K562 (cell line): ENCODE measurements around the gene TDRD3. TPM values are rescaled to one million over a fixed set of nuclear protein-coding genes. Genes with fewer than 3 reads are reported as not detected.

Experiments
- ATAC-seq: fragments of 200-7000 bp; cut with Tn5 transposase; 3 replicates; pipeline ENCODE4 v1.9.1; 2020; ENCODE audit warnings: moderate library complexity
- BruUV-seq: library from RNA; stranded (reverse); fragments of 400-500 nt; replicated peaks from 2 replicates; lab custom pipeline; 2021; lab: Mats Ljungman, UMichigan
- CTCF ChIA-PET: fragments of 300-600 bp; formaldehyde crosslinking; extraction: SDS; loops from one replicate; lab custom pipeline; 2021; ENCODE audit warnings: low intra/inter-chr PET ratio; lab: Yijun Ruan, JAX
- POLR2A ChIA-PET: fragments of 300-600, 350-650 bp; sonication (Branson Sonifier 250); formaldehyde crosslinking; extraction: SDS; loops from one replicate; lab custom pipeline; 2021; ENCODE audit warnings: antibody characterized with exemption, inconsistent platforms; lab: Yijun Ruan, JAX
- DNase-seq, 4 experiments: peaks; one replicate each; pipeline versions ENCODE4 v3.0.0 to v3.0.0-alpha.2; 2011 to 2018; ENCODE audit warnings: low spot score in 3 of 4, mixed read lengths in 3 of 4; ENCODE audit errors: extremely low read depth in 1 of 4
- FAIRE-seq: peaks from 2 replicates; lab custom pipeline; 2011; peaks lifted over from hg19 to GRCh38; lab: Jason Lieb, UNC
- H2AFZ ChIP-seq: 2 replicates; pipeline ENCODE4 v1.6.0; 2011; ENCODE audit warnings: low read depth, low read length, control low read depth, inconsistent platforms
- H3K27ac ChIP-seq: fragments of 200-600 bp; 3 replicates; pipeline ENCODE4 v1.8.0; 2011; ENCODE audit warnings: low read depth, mild to moderate bottlenecking, control low read depth, inconsistent platforms, low read length, moderate library complexity, mixed read lengths; ENCODE audit errors: extremely low read depth
- H3K27me3 ChIP-seq, 2 experiments: fragments of 300-600 bp in 1 of 2; 2 replicates in 1 of 2; 3 replicates in 1 of 2; pipeline versions ENCODE4 v1.6.0 to v1.8.0; 2011; ENCODE audit warnings: inconsistent platforms in 2 of 2, low read length in 2 of 2, mild to moderate bottlenecking in 1 of 2, mixed read lengths in 1 of 2, moderate library complexity in 1 of 2; ENCODE audit not compliant: control insufficient read depth in 2 of 2, insufficient read depth in 2 of 2
- H3K36me3 ChIP-seq: fragments of 300-600 bp; 3 replicates; pipeline ENCODE4 v1.8.0; 2011; ENCODE audit warnings: mild to moderate bottlenecking, low read length, inconsistent platforms; ENCODE audit not compliant: control insufficient read depth, insufficient read depth
- H3K4me1 ChIP-seq, 2 experiments: fragments of 200-600 bp in 1 of 2; replicated peaks in 1 of 2; 2 replicates in 1 of 2; 3 replicates in 1 of 2; pipeline versions ENCODE4 v1.5.1 to v1.8.0; 2011; ENCODE audit warnings: inconsistent platforms in 2 of 2, low read length in 2 of 2, mild to moderate bottlenecking in 1 of 2, mixed read lengths in 1 of 2, moderate library complexity in 1 of 2; ENCODE audit not compliant: control insufficient read depth in 2 of 2, insufficient read depth in 2 of 2
- H3K4me2 ChIP-seq: 2 replicates; pipeline ENCODE4 v1.6.1; 2011; ENCODE audit warnings: low read length, control low read depth, inconsistent platforms, mixed read lengths; ENCODE audit not compliant: insufficient read depth
- H3K4me3 ChIP-seq: fragments of 200-600 bp; sonication (generic), shearing (Covaris generic); 2 replicates; pipeline ENCODE4 v1.5.1; 2016; ENCODE audit warnings: control low read depth, inconsistent platforms
- H3K79me2 ChIP-seq: fragments of 200-600 bp; 3 replicates; pipeline ENCODE4 v1.8.0; 2011; ENCODE audit warnings: low read length, inconsistent platforms; ENCODE audit not compliant: control insufficient read depth, insufficient read depth
- H3K9ac ChIP-seq, 2 experiments: 2 replicates each; pipeline versions ENCODE4 v1.6.0 to v1.6.1; 2011; ENCODE audit warnings: low read depth in 2 of 2, low read length in 2 of 2, control low read depth in 1 of 2, inconsistent platforms in 1 of 2, mild to moderate bottlenecking in 1 of 2, mixed read lengths in 1 of 2; ENCODE audit not compliant: insufficient read depth in 1 of 2
- H3K9me1 ChIP-seq: one replicate; pipeline ENCODE4 v1.6.0; 2011; ENCODE audit warnings: inconsistent platforms, mild to moderate bottlenecking, low read length, moderate library complexity; ENCODE audit not compliant: control insufficient read depth, insufficient read depth
- H3K9me3 ChIP-seq: replicated peaks from 2 replicates; pipeline ENCODE4 v1.5.1; 2011; ENCODE audit warnings: low read depth, low read length, inconsistent platforms; ENCODE audit not compliant: control insufficient read depth, insufficient read depth
- H4K20me1 ChIP-seq: replicated peaks from 2 replicates; pipeline ENCODE4 v1.6.1; 2011; ENCODE audit warnings: low read length, inconsistent platforms, mixed read lengths; ENCODE audit not compliant: control insufficient read depth, insufficient read depth
- CTCF ChIP-seq, 3 experiments: IDR thresholded peaks in 2 of 3; conservative IDR thresholded peaks in 1 of 3; 2 replicates each; pipeline ENCODE4 v1.5.1; 2011 to 2012; ENCODE audit warnings: low read length in 3 of 3, mild to moderate bottlenecking in 3 of 3, control low read depth in 2 of 3, improper control_type of control experiment in 1 of 3, inconsistent platforms in 1 of 3, low read depth in 1 of 3, mixed read lengths in 1 of 3, moderate library complexity in 1 of 3; ENCODE audit not compliant: insufficient read depth in 2 of 3
- MCM7 ChIP-seq, 2 experiments: fragments of 450-650 bp; IDR thresholded peaks; 2 replicates each; pipeline ENCODE4 v1.6.1; 2016 to 2018
- POLR2A ChIP-seq: fragments of 450-650 bp; conservative IDR thresholded peaks from 2 replicates; pipeline ENCODE4 v1.6.1; 2016
- PTRF ChIP-seq: fragments of 450-650 bp; IDR thresholded peaks from 2 replicates; pipeline ENCODE4 v1.6.1; 2016; ENCODE audit warnings: mild to moderate bottlenecking, missing genetic modification characterization, missing compliant biosample characterization
- ZBTB5 ChIP-seq: fragments of 450-650 bp; IDR thresholded peaks from 2 replicates; pipeline ENCODE4 v1.6.1; 2017; ENCODE audit warnings: antibody characterized with exemption
- in situ Hi-C: fragments of 300-500 bp; cut with MboI; formaldehyde crosslinking; loops from 4 replicates; pipeline ENCODE4 v1.15.0; 2018; ENCODE audit warnings: inconsistent platforms, mixed read lengths
- intact Hi-C: fragments of 100-400 bp; cut with micrococcal nuclease; formaldehyde crosslinking; loops from 2 replicates; pipeline ENCODE4 v1.14.2; 2022
- polyA plus RNA-seq, 8 experiments: library from polyadenylated mRNA; depleted of rRNA in 4 of 8; stranded (reverse) in 5 of 8; unstranded in 3 of 8; fragments of >200 nt; fragmentation: Nextera tagmentation in 2 of 8; fragmentation: Illumina TruSeq in 1 of 8; extraction: Ambion mirVana in 2 of 8; extraction: Trizol in 1 of 8; gene quantifications; 2 replicates each; pipeline versions ENCODE4 v1.2.1 to v1.2.3, GENCODE V29; 2011 to 2014; ENCODE audit warnings: inconsistent platforms in 1 of 8, missing spikeins in 1 of 8
- total RNA-seq, 7 experiments: library from RNA; depleted of rRNA in 6 of 7; stranded (reverse); fragments of >200 nt in 6 of 7; fragmentation: Illumina TruSeq in 2 of 7; extraction: Trizol in 2 of 7; gene quantifications; 2 replicates each; pipeline versions ENCODE4 v1.2.1 to v1.2.3, GENCODE V29; 2011 to 2021; ENCODE audit warnings: low replicate concordance in 1 of 7

Gene TDRD3
- total and polyA plus RNA-seq, 9 of the 15 experiments (the other 6 are each of a cell fraction or from before 2014, with no cell fraction given) = 3.6 to 16.4 (median 9.5) TPM

DNA sequence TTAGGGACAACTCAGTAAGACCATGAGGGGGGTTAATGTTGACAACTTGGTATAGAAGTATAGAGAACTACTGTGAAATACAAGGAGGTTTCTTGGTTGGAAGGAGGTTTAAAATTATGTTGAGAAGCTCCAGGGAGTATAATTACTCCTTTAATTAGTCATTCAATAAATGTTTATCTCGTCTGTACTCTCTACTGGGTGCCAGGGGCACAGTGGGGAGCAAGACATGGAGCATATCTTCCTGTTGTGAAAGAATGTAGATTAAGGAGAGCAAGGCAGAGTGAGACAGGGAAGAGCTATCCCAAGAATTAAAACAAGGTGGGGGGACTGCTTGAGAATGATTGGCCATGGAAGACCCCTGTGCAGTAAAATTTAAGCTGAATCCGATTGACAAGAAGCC, 33.7 kb upstream of the TDRD3 start (continued):
- TF ChIP-seq ZBTB5 (no peak), PTRF (tag) (no peak), MCM7 (IDR thresholded peaks at IDR 0.05) (no peak)

- intact Hi-C loops = no loop called here
- Histone ChIP-seq H3K9me3 (no peaks in the 10 kb centered on the region), H2AFZ (no peak overlapping the region), H3K4me3 (no peak overlapping the region), H3K9me1 (no peaks in the 10 kb centered on the region), H3K79me2 (no peaks in the 10 kb centered on the region), H3K36me3 (no peaks in the 10 kb centered on the region), H4K20me1 (no peaks in the 10 kb centered on the region), H3K27ac (no peak overlapping the region), H3K4me2 (no peak overlapping the region), H3K4me1 (no peaks in the 10 kb centered on the region)
- CTCF ChIA-PET = no interaction called here
- FAIRE-seq (peak; percentile 51), DNase-seq (no peak), ATAC-seq (peak; percentile 55; the same call in 1 of the 3 replicates)
- BruUV-seq = no TSS peak
- in situ Hi-C loops = no loop called here
- TF ChIP-seq POLR2A = no peak
- peak in 2 of 3 experiments; percentile 14 to 16; a peak in 1 of 6 replicates for TF ChIP-seq CTCF (IDR thresholded peaks at IDR 0.05 in 2 of 3, conservative IDR thresholded peaks at IDR 0.05 in 1 of 3; ENCODE audit: insufficient read depth in 2 of 3, low read depth in 1 of 3, low read length in 3 of 3)
- TF ChIP-seq, all 486 proteins: peak for 1
- H3K9ac ChIP-seq = no peak overlapping the region
- no peaks in the 10 kb centered on the region for H3K27me3 ChIP-seq
- POLR2A ChIA-PET = interaction anchor here (1.0 kb wide), 1 partner anchor 66 kb away, joined by 4 read pairs; no protein-coding TSS in a partner anchor
Measured at GRCh38 chr13:60369242-60369641, 27.8 kb upstream of the TDRD3 start.
